Testis (tissue), 2 donors: Measurements from ENCODE around the gene PPP1R18.

ENCODE experiments used
- CTCF ChIP-seq, 3 experiments: fragments of 450-650 bp in 2 of 3; fragments of 200-600 bp in 1 of 3; sonication (generic) in 1 of 3; IDR thresholded peaks; one replicate each; pipeline ENCODE4 v1.5.1; 2016 to 2019; ENCODE audit warnings: antibody characterized with exemption in 3 of 3, mild to moderate bottlenecking in 2 of 3, moderate library complexity in 1 of 3
- POLR2A ChIP-seq: fragments of 450-650 bp; IDR thresholded peaks from one replicate; pipeline ENCODE4 v1.6.1; 2017; ENCODE audit warnings: antibody characterized with exemption, mild to moderate bottlenecking, moderate library complexity

DNA sequence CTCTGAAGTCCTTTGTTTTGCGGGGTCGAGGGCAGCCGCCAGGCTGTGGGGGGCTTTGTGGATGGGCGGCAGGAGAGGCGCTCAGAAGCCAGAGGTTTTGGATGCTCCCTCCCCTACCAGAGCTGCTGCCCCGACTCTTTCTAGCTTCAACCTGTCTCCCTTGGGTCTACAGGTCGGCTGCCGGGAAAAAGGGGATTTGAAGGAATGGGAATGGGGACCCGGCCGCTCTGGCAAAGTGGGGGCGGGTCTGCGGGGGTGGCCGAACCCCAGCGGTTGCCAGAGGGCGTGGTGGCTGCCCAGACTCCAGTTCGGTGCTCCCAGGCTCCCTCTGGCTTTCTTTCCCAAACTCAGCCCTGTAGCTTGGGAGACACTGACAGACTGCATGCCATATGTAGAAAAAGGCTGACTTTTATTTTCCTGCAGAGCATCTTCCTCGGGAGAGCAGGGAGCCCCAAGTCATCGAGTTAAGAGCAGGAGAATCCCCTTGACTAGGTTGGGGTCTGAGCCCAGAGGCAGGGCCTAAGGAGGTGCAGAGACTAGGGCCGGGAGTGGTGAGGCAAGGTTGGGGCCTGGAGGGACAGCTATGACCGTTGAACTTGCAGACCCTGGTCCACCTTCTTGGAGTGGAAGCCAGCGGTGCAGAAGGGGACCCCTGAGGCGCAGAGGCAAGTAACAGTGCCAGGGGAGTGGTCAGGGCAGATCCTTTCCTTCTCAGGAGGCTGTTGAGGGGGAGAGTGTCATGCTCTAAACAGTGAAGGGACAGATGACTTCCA lies 1.4 kb upstream of the PPP1R18 start:
- TF ChIP-seq CTCF (IDR thresholded peaks at IDR 0.05) (no peak), POLR2A (no peak)
